ENCODE data around the gene C8B. TPM values are rescaled to one million over a fixed set of nuclear protein-coding genes. Genes with fewer than 3 reads are reported as not detected.

The C8B gene
- total RNA-seq, 1 donor from 2014 or later = 1.2 TPM

DNA sequence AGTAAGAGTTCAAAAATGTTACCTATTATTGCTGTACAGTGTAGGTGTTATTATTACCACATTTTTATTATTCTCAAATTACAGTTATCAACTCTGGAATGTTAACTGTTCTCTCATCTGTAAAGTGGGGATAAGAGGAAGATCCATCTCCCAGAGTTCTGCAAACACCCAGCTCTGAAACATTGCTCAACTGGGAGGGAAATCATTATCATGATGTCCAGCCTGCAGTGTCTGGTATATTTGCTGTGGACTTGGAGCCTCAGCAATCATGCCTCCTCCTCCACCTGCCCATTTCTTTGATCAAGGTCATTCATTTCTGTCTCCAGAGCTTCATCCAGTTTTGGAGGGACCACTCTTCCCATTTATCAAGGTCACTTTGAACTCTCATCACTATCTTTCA lies 71.8 kb downstream of the C8B start:
- Histone ChIP-seq H3K27me3 (ENCODE audit: low read depth) (no peaks in the 10 kb centered on the region), H3K27ac (no peak overlapping the region), H3K4me1 (peaks cover 9% of the 10 kb centered on the region), H3K36me3 (no peaks in the 10 kb centered on the region), H3K9me3 (no peaks in the 10 kb centered on the region), H3K4me3 (no peak overlapping the region)
- DNase-seq (no peak), ATAC-seq (no peak)
- TF ChIP-seq, protein P1, sequence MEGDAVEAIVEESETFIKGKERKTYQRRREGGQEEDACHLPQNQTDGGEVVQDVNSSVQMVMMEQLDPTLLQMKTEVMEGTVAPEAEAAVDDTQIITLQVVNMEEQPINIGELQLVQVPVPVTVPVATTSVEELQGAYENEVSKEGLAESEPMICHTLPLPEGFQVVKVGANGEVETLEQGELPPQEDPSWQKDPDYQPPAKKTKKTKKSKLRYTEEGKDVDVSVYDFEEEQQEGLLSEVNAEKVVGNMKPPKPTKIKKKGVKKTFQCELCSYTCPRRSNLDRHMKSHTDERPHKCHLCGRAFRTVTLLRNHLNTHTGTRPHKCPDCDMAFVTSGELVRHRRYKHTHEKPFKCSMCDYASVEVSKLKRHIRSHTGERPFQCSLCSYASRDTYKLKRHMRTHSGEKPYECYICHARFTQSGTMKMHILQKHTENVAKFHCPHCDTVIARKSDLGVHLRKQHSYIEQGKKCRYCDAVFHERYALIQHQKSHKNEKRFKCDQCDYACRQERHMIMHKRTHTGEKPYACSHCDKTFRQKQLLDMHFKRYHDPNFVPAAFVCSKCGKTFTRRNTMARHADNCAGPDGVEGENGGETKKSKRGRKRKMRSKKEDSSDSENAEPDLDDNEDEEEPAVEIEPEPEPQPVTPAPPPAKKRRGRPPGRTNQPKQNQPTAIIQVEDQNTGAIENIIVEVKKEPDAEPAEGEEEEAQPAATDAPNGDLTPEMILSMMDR (IDR thresholded peaks at IDR 0.05) = no peak
- intact Hi-C loops (cut with DNase I) = no loop called here

DNA sequence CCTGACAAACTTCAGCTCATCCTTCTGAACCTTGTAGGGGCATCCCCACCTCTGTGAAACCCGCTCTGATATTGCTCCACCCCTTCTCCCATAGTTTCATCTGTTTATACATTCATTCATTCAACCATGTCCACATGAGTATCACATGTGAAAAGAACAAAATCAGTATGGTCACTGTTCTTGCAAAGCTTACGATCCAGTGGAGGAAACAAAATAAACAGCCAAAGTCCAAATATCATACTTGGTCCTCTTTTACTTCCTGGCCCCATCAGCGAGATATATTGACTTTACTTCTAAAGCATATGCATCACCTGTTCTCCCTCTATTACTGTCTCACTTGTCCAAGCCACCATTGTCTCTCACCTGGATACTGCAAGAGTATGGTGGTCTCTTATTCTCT lies 75.6 kb downstream of the C8B start:
- DNase-seq (no peak), ATAC-seq (no peak)
- no peaks in the 10 kb centered on the region for H3K4me1 ChIP-seq
- no peak overlapping the region for H3K27ac ChIP-seq
- no peaks in the 10 kb centered on the region for H3K27me3 ChIP-seq (ENCODE audit: low read depth)
- H3K36me3 ChIP-seq = no peaks in the 10 kb centered on the region
- H3K4me3 ChIP-seq = no peak overlapping the region
- intact Hi-C loops (cut with DNase I) = no loop called here
- TF ChIP-seq, protein P1 (IDR thresholded peaks at IDR 0.05) = no peak
- H3K9me3 ChIP-seq = no peaks in the 10 kb centered on the region

DNA sequence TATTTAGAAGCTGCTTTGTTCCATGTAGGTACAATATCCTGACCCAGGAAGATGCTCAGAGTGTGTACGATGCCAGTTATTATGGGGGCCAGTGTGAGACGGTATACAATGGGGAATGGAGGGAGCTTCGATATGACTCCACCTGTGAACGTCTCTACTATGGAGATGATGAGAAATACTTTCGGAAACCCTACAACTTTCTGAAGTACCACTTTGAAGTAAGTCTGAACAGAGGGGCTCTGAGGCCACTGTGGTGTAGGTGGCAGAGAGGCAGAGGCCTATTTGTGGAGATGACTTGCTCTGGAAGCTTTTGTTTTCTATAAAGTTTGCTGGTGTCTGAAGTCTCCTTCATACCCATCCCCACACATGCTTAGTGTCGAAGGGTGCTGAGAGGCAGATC lies 84.4 kb downstream of the C8B start:
- TF ChIP-seq, protein P1 (IDR thresholded peaks at IDR 0.05) = no peak
- no peaks in the 10 kb centered on the region for H3K9me3 ChIP-seq
- no peaks in the 10 kb centered on the region for H3K4me1 ChIP-seq
- DNase-seq = no peak
- no peaks in the 10 kb centered on the region for H3K36me3 ChIP-seq
- H3K4me3 ChIP-seq = no peak overlapping the region
- no peak for ATAC-seq
- no peaks in the 10 kb centered on the region for H3K27me3 ChIP-seq (ENCODE audit: low read depth)
- no peak overlapping the region for H3K27ac ChIP-seq
- intact Hi-C loops (cut with DNase I) = no loop called here

DNA sequence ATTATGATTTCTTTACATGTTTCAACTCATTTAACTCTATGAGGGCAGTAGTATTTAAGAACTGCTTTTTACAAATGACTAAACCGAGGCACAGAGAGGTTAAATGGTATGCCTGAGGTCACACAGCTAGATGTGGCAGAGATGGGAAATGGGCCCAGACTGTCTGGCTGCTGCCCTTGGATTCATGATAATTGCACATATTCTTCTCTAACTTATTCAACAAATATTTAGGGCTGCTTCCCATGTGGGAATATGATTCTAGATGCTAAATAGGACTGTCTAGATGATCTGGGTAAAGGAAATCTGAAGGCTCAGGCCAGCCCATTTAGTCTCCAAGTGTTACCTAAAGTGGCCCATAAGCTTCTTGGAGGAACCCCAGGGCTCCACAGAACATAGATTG lies 85.0 kb downstream of the C8B start:
- Histone ChIP-seq H3K36me3 (no peaks in the 10 kb centered on the region), H3K27ac (no peak overlapping the region), H3K4me1 (no peaks in the 10 kb centered on the region), H3K27me3 (ENCODE audit: low read depth) (no peaks in the 10 kb centered on the region), H3K4me3 (no peak overlapping the region), H3K9me3 (no peaks in the 10 kb centered on the region)
- DNase-seq (no peak), ATAC-seq (no peak)
- intact Hi-C loops (cut with DNase I) = no loop called here
- TF ChIP-seq, protein P1 (IDR thresholded peaks at IDR 0.05) = no peak

Other genes with a start within 250 kb of the C8B start
- 3.8 TPM for gene FYB2, start 146.6 kb downstream of the C8B start, total RNA-seq
- gene C8A, start 111.2 kb downstream of the C8B start, total RNA-seq = not detected